ENCODE results near the gene GABRB3.

GABRB3 gene

DNA sequence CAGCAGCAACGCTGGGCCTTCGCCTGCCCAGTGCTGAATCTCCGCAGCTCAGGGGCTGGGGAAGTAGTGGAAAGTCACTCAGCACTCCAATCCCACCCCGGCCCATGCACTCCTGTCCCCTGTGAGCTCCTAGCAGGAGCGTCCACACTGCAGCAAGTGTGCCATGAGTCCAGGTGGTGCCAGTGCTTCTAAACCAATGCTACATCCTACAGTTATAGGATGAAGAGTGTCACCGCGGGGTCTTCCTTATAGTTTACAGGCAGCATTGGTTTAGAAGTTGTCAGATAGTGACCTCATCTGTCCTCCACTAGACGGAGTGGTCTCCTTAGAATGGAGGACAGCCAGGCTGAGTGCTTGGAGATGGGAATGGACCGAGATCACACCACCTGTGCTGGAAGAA lies 221.4 kb downstream of the GABRB3 start:
- no peak for TF ChIP-seq ZBTB7A (tag by site-specific recombination; IDR thresholded peaks at IDR 0.05; ENCODE audit: low read depth)
- no peak for TF ChIP-seq ZNF2 (tag by site-specific recombination; IDR thresholded peaks at IDR 0.05)
- TF ChIP-seq RBAK (tag by site-specific recombination; IDR thresholded peaks at IDR 0.05), result no peak
- TF ChIP-seq ZNF837 (tag by site-specific recombination; IDR thresholded peaks at IDR 0.05), result no peak
- TF ChIP-seq, protein P1, sequence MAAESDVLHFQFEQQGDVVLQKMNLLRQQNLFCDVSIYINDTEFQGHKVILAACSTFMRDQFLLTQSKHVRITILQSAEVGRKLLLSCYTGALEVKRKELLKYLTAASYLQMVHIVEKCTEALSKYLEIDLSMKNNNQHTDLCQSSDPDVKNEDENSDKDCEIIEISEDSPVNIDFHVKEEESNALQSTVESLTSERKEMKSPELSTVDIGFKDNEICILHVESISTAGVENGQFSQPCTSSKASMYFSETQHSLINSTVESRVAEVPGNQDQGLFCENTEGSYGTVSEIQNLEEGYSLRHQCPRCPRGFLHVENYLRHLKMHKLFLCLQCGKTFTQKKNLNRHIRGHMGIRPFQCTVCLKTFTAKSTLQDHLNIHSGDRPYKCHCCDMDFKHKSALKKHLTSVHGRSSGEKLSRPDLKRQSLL (tag by site-specific recombination; IDR thresholded peaks at IDR 0.05), result no peak
- no peak for TF ChIP-seq GLI4 (tag by site-specific recombination; IDR thresholded peaks at IDR 0.05)
- TF ChIP-seq, protein P2, sequence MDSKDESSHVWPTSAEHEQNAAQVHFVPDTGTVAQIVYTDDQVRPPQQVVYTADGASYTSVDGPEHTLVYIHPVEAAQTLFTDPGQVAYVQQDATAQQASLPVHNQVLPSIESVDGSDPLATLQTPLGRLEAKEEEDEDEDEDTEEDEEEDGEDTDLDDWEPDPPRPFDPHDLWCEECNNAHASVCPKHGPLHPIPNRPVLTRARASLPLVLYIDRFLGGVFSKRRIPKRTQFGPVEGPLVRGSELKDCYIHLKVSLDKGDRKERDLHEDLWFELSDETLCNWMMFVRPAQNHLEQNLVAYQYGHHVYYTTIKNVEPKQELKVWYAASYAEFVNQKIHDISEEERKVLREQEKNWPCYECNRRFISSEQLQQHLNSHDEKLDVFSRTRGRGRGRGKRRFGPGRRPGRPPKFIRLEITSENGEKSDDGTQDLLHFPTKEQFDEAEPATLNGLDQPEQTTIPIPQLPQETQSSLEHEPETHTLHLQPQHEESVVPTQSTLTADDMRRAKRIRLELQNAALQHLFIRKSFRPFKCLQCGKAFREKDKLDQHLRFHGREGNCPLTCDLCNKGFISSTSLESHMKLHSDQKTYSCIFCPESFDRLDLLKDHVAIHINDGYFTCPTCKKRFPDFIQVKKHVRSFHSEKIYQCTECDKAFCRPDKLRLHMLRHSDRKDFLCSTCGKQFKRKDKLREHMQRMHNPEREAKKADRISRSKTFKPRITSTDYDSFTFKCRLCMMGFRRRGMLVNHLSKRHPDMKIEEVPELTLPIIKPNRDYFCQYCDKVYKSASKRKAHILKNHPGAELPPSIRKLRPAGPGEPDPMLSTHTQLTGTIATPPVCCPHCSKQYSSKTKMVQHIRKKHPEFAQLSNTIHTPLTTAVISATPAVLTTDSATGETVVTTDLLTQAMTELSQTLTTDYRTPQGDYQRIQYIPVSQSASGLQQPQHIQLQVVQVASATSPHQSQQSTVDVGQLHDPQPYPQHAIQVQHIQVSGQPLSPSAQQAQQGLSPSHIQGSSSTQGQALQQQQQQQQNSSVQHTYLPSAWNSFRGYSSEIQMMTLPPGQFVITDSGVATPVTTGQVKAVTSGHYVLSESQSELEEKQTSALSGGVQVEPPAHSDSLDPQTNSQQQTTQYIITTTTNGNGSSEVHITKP (tag by site-specific recombination; IDR thresholded peaks at IDR 0.05), result no peak
- TF ChIP-seq ZNF776 (tag by site-specific recombination; IDR thresholded peaks at IDR 0.05; ENCODE audit: borderline replicate concordance), result no peak
- no peak for TF ChIP-seq ZNF571 (tag by site-specific recombination; IDR thresholded peaks at IDR 0.05)
- no peak for TF ChIP-seq ZNF155 (tag by site-specific recombination; IDR thresholded peaks at IDR 0.05)
- no peak for TF ChIP-seq ZNF391 (tag by site-specific recombination; IDR thresholded peaks at IDR 0.05; ENCODE audit: borderline replicate concordance, low read depth)
- no peak for TF ChIP-seq KLF10 (tag by site-specific recombination; IDR thresholded peaks at IDR 0.05)
- TF ChIP-seq ZBTB48 (tag by site-specific recombination; IDR thresholded peaks at IDR 0.05), result no peak
- TF ChIP-seq ZNF677 (tag by site-specific recombination; IDR thresholded peaks at IDR 0.05), result no peak
- TF ChIP-seq ZNF664 (tag by site-specific recombination; IDR thresholded peaks at IDR 0.05), result no peak
- no peaks in the 10 kb centered on the region for H3K4me1 ChIP-seq (ENCODE audit: control insufficient read depth, insufficient read depth, low read length)
- no peaks in the 10 kb centered on the region for H3K9me3 ChIP-seq (ENCODE audit: control insufficient read depth, insufficient read depth, low read depth, low read length)
- peaks cover 0 to 5% of the 10 kb centered on the region in 2 experiments; a peak in 1 of 3 replicates for H3K36me3 ChIP-seq (ENCODE audit: control insufficient read depth in 2 of 2, insufficient read depth in 1 of 2, low read length in 2 of 2)
- no peak overlapping the region for H3K27ac ChIP-seq (ENCODE audit: extremely low read depth, low read depth, low read length)
- ChIA-PET CTCF (no interaction called here), POLR2A (no interaction called here)
- H3K4me3 ChIP-seq (ENCODE audit: low read depth, low read length), result no peak overlapping the region

DNA sequence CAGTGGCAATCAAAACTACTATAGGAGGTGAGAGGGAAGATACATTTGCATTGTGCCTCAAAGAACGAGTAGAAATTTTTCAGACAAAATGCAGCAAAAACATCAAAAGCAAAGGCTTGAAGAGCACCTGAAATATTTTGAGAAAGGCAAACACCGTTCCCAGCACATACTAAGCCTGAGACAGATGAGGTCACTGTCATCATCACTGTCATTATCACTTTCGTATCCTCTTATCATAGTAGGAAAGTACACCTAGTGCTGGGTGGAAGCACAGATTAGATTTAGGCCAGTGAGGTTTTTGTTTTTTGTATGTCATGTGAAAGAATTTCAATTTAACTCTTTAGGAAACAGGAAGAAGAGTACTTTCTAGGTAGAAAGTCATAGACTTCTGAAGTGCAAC lies 222.0 kb downstream of the GABRB3 start:
- no peak for TF ChIP-seq ZNF175 (tag by site-specific recombination; IDR thresholded peaks at IDR 0.05)
- TF ChIP-seq, protein P1 (tag by site-specific recombination; IDR thresholded peaks at IDR 0.05), result no peak
- TF ChIP-seq IKZF3 (tag by site-specific recombination; IDR thresholded peaks at IDR 0.05), result no peak
- no peak for TF ChIP-seq ZNF174 (tag by site-specific recombination; IDR thresholded peaks at IDR 0.05)
- no peak for TF ChIP-seq ZNF133 (tag by site-specific recombination; IDR thresholded peaks at IDR 0.05)
- TF ChIP-seq REPIN1 (tag by site-specific recombination; IDR thresholded peaks at IDR 0.05; ENCODE audit: low read depth), result no peak
- TF ChIP-seq ZNF623 (tag by site-specific recombination; IDR thresholded peaks at IDR 0.05), result no peak
- Histone ChIP-seq H3K4me1 (ENCODE audit: control insufficient read depth, insufficient read depth, low read length) (no peaks in the 10 kb centered on the region), H3K9me3 (ENCODE audit: control insufficient read depth, insufficient read depth, low read depth, low read length) (no peaks in the 10 kb centered on the region), H3K4me3 (ENCODE audit: low read depth, low read length) (no peak overlapping the region), H3K27ac (ENCODE audit: extremely low read depth, low read depth, low read length) (no peak overlapping the region), H3K36me3 (ENCODE audit: control insufficient read depth in 2 of 2, insufficient read depth in 1 of 2, low read length in 2 of 2) (peaks cover 0 to 7% of the 10 kb centered on the region in 2 experiments; a peak in 1 of 3 replicates)
- POLR2A ChIA-PET, result no interaction called here
- CTCF ChIA-PET, result no interaction called here

All from HEK293 (cell line).